ENCODE results near the gene ULK4.

ULK4 gene

DNA sequence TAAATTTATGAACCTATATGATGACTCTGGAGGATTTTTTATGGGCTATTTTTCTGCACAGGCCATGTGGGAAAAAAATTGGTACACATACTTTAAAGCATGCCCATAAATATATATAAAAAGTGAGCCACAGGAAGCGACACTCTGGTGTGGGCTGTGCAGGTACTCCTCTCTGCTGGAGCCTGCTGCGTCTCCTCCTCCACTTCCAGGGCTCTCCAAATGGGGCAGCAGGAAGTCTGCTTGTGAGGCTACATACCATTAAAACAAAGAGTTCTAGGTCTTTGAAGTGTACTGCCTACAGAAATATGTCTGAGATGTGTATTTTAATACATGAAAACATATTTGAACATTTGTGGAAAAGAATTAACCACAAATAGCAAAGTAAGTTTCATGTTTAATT, 627.5 kb downstream of the ULK4 start:
- no peak for DNase-seq

DNA sequence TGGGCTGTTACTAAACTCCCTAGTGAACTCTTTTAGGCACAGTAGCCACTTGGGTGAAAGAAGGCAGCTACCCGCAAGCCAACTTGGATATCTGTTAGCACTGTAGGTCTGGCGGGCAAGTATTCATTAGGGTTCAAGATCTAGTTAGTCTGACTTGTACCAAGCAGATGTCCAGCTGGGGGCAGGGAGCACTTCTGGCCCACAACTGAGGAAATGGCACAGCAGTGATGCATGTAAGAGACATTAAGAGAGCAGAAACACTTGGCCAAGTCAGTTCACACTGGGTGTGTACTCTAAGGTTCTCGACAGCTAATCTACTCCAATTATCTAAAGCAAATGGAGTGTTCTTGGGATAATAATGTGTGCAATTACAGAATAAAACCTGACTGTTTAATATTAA, 630.9 kb downstream of the ULK4 start:
- DNase-seq, result no peak

DNA sequence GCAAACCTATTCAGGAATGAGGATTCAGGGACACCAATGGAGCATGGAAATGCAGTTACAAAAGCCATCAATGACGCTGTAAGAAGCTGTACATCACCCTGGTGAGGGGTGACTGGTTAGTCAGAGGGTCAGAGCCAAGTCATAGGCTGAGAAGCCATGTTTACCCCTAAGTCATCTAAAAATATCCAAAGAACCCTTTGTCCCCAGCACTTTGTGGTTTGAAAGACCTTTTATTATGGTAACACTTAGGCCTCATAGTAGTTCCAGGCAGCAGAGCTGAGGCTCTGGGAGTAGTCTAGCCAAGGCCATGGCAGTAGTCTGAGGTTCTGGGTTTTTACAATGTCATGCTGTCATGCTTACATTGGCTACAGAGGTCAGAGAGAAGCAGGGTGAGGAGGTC, 631.4 kb downstream of the ULK4 start:
- no peak for DNase-seq

DNA sequence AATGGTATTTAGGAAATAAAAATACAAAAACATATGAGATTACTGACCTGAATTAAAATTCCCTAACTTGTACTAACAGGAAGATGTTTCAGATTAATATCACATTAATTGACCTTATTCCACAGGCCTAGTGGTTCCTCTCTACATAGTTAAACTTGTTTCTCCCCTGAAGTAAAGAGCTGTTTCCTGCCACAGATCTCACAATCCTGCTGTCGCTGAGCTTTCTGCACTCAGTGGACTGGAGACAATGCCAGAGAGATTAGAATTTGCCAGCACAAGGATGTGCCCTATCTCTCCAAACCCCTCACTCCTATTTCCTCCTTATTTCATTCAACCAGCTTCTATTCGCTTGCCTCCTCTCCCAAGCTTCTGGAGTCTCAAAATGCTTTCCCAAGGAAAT, 632.0 kb downstream of the ULK4 start:
- no peak for DNase-seq

GRCh38 chr3:41328926-41329325, 633.0 kb downstream of the ULK4 start:
- DNase-seq, result no peak

DNA sequence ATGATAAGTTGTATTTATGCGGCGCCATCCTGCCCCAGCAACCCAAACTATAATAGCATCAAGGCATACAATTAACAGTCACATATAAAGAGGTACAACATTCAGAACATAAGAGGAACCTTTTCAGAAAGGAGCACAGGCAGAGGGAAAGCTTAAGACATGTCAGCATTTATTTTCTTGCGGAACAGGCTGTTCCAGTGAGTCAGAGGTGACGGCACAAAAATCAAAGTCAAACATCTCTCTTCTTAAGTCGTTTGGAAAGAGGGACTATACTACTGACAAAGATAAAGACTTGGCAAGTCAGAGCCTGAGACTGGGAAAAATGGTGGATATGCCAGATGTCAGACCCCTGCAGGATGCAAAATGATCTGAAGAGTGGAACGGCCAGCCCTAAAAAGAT, 634.2 kb downstream of the ULK4 start:
- no peak for DNase-seq

- peak; percentile 6 for DNase-seq
Observed at GRCh38 chr3:41324156-41324475, 637.8 kb downstream of the ULK4 start.

DNA sequence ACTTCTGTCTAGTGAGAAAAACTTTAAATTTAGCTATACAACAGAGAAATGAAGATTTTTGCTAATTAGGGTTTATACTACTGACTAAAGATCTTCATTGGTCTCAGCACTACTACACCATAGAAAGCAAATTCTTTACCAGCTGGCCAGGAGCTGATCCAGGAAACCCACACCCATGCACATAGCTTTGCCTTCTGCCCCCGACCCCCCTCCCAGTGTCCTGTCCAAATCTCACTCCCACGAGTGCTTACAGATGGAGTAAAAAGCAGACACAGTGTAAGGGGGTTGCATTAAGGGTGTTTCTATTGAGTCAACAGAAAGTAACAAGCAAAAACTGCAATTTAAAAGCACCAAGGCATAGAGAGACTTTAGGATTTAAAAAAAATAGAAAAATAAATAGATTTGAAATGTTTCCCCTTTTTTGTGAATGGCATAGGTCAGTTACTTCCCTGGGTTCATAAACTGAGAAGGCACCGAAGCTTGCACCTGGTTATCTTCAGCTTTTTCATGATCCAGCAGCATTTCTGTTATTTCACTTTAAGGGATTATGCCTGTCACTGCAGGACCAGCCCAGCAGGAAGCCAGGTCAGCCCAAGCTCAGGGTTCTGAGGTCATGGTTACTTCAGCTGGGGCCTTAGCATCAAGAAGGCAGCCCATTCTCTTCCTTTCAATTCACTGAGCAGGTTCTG, 638.3 kb downstream of the ULK4 start:
- DNase-seq, result no peak

GRCh38 chr3:41321642-41321980, 640.3 kb downstream of the ULK4 start:
- DNase-seq, result no peak

DNA sequence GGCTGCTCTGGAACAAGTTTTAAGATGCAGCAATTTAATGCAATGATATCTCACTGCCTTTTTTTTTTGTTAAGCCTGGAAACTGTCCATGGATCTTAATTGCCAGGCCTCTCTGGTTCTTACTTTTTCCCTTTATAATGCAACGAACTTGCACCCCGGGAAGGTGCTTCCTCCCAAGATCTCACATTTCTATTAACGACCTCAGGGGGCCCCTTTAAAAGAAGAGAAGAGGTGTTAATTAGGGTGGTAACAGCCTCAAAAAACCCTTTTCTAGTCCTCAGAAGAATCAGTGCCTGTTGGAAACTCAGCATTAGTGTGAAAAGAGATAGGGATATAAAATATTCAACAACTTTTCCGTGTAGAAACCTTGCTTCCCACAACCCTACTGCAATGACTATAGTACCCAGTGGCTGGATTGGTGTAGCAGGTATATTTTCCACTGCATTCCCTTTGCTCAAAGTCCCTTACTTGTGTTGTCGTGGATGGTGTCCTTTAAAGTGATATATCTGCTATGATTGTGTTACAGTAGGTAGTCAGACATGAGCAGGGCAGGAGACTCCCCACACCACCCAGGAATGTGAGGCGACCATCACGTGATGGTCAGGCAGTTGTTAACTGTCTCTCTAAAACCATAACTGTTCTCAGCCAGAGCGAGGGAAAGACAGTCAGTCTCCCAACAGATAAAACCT, 640.8 kb downstream of the ULK4 start:
- no peak for DNase-seq

- DNase-seq, result no peak
Observed at GRCh38 chr3:41318520-41318919, 643.4 kb downstream of the ULK4 start.

DNA sequence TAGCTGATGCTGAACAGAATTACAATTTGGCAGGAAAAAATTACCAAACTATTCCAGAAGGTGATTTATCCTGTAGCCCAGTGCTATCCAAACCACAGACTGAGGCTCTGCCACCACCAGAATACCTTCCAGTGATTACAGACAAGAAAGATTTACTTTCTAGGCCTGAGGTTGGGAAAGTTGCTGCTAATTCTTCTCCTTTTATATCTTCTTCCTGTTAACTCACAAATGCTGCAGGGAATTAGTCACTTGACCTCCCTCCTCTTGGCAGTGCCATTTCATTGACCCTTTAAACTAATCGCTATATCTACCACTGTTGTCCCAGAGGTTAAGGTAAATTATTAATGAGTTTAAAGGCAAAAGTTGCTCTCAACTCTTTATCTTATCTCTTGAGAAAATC, 644.2 kb downstream of the ULK4 start:
- no peak for DNase-seq

- no peak for DNase-seq
Observed at GRCh38 chr3:41317298-41317697, 644.6 kb downstream of the ULK4 start.

DNA sequence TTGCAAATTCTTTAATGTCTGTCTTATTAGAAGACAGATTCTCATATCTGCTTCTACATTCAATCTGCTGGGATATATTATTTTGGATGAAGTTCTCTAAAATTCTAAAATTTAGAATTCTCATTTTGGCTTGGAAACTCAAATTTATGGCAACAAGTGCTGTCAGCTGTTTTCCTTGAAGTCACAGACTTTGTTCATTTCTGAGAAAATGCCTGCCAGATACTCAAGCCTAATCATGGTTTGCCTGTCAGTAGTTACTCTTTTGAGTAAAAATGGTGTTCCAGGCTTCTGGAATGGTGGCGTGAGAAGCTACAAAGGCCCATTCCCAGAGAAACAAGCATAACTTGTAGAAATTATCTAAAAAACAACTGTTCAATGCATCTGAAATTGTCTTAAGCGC, 646.8 kb downstream of the ULK4 start:
- no peak for DNase-seq

- DNase-seq, result no peak
Observed at GRCh38 chr3:41308119-41308518, 653.8 kb downstream of the ULK4 start.

DNA sequence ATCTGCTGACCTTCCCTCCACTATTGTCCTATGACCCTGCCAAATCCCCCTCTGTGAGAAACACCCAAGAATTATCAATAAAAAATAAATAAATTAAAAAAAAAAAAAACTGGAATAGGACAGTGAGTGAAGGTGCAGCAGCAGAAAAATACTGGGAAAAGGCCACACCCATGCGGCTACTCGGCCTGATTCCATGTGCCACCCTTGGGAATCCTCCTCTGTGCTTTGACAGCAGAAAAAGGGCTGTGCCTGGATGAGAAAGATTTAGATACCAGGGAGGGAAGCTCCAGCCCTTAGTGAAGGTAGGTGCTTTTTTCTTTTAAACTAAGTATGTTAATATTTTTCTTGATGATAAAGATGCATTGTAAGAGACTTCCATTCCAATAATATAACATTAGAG, 654.8 kb downstream of the ULK4 start:
- no peak for DNase-seq

- no peak for DNase-seq
Observed at GRCh38 chr3:41304593-41304992, 657.3 kb downstream of the ULK4 start.

DNA sequence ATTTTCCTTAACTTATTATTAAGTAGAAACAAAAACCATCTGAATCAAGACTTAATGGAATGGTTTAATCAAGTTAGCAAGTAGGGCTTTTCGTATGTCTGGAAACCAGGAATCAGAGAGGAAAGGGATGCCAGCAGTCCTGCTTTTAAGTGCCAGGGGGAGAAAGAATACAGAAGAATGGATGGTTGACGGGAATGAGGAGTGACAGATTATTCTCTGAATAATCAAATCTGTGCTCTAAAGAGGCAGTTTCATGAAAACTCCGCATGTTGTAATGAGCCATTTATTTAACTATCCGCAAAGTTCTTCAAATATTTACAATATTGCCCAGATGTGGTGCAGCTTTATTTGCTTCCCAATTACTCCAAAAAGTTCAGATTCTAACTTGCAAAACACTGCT, 659.6 kb downstream of the ULK4 start:
- no peak for DNase-seq

DNA sequence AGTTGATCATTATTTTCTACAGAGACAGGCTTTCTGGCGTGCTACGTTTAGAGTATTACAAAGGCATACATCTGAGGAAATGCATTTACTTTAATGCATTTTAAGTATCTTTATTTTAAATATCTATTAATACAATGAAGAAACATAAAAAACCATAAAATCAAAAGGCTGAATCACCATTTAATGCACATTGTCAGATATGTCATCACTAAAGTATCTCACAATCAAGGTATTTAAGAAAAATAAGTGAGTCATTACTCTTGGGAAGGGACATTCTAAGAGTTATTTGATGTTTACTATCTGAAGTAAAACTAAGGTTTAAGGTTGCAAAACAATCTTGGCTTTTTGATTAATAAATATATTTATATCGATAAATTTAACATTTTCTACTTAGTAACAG, 660.4 kb downstream of the ULK4 start:
- DNase-seq, result no peak

DNA sequence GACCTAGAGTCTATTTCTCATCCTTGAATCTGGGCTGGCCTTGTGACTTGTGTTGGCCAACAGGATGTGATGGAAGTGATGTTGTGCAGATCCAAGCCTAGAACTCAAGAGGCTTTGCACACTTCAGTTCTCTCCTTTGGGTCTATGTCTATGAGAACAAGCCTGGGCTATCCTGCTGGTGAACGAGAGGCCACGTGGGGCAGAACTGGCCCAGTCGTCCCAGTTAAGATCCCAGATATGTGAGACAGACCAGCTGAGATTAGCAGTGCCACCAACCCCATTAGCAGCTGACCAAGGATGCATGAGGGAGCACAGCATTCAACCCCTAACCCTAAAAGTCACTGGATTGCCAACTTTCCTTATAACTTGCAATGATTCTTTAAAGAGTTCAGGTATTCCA, 662.9 kb downstream of the ULK4 start:
- DNase-seq, result no peak

- no peak for DNase-seq
Observed at GRCh38 chr3:41297750-41298149, 664.2 kb downstream of the ULK4 start.

DNA sequence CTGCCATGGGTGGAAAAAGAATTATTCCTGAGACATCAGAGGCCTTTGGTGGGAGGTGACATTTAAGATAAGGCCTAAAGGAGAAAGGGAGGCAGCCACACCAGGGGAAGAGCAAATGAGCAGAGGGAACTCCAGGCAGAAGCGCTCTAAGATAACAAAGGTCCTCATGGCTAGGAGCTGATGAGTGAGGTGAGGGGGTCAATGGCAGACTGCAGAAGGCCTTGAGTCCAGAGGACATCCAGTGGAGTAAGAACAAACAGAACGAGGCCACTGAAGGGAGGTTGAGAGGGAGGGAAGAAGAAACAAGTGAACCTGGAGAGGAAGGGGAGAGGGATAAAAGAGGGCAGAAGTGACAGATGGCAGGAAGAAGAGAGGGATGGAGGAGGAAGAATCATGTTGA, 665.3 kb downstream of the ULK4 start:
- DNase-seq, result no peak

- no peak for DNase-seq
Observed at GRCh38 chr3:41295740-41296139, 666.2 kb downstream of the ULK4 start.

- no peak for DNase-seq
Observed at GRCh38 chr3:41293169-41293681, 668.7 kb downstream of the ULK4 start.

DNA sequence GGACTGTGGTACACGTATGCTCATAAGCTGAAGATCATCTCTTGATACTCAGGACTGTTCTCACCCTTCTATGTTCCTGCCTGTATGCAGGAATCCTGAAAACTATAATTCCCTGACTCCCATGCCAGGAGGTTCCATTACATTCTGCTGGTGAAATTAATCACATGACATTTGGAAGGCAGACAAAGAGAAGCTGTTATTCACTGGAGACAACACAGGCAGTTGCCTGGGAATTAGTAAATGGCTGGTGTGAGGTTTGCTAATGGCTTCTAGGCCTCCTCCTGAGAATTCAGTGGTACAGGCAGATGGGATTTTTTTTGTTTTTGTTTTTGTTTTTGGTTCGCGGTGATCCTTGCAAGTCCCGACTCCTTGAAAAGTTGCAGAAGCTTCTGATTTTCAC, 671.2 kb downstream of the ULK4 start:
- no peak for DNase-seq

Measured in COR-L47 (cell line).